ENCODE data around the gene MMP19.

Gene MMP19

DNA sequence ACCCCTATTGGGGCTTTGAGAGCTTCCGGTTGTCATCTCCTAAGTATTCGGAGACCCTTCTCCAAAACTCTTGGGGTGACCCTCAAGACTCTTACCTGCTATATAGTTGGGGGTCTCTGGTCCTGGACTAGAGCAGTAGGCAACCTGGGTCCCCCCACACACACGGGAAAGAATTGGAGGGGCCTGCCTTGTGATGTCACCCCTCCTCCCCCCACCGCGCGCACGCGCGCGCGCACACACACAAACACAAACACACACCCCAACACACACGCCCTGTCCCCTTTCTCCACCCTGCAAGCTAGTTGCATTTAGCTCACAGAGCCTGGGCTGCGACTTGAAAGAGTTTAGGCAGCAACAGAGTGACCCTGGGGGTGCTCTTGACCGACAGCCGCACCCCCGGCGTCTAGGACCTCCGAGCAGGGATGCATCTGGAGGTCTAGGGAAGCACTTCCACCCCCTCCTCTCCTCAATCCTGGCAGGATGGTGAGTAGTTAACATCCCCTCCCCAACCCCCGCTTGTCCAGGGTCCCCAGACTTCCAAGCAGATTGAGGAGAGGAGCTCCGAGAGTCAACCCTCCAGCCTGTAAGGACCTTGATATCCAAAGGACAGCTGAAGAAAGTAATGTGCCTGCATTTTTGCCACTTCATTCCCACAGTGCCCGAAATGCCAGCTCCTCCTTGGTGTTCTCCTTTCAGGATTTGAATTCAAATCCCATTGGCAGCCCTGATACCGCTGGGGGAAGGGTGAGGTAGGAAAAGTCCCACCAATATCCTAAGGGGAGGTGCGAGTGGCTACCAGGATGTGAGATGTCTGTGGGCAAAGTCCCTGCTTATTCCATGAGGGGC, 11.9 kb downstream of the MMP19 start:
- Histone ChIP-seq H3K4me3 (ENCODE audit: low read depth, low read length) (peak overlapping the region; percentile 77), H3K27ac (ENCODE audit: low read depth, low read length) (peak overlapping the region; percentile 58), H4K8ac (ENCODE audit: low read depth, low read length) (peak overlapping the region; percentile 80)

DNA sequence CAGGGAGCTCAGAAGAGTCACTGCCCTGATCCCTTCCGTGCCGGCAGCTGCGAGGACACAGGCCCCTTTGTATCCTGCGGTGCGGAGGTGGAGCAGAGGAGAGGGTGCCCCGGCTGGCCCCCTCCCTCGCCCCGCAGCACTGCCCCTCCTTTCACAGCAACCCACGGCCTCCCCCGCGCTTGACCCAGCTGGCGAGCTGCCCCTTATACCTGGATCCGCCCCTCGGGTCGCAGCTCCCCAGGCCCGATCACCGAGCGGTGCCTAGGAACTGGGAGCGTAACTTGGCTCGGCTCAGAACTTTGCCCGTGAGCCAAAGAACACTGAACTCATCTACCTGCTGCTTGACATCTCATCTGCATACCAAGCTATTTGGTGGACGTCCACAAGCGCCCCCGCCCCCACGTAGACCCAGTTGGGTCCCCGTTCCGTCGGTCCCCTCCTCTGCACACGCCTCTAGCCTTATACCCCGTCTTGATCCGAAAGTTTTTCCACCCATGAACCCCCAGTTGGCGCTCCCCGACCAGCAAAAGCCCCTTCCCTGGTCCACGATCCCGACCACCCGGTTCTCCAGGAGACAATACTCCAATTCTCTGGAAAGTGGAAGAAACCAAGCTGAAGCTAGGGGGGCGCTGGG, 12.7 kb downstream of the MMP19 start:
- H2AK5ac ChIP-seq (ENCODE audit: low read length): peak overlapping the region; percentile 16
- peak overlapping the region; percentile 43 for H4K12ac ChIP-seq (ENCODE audit: low read depth, low read length)
- peak overlapping the region; percentile 88 for H3K4me2 ChIP-seq (ENCODE audit: low read length)
- no peak overlapping the region for H2BK12ac ChIP-seq (ENCODE audit: low read length)
- H3K4me1 ChIP-seq (ENCODE audit: control insufficient read depth in 1 of 2, insufficient read depth in 2 of 2, low read length in 2 of 2): peaks cover 15 to 19% of the 10 kb centered on the region in 2 experiments
- H3K79me1 ChIP-seq (ENCODE audit: low read length): peaks cover 15% of the 10 kb centered on the region
- no peaks in the 10 kb centered on the region for H3K9me3 ChIP-seq (ENCODE audit: insufficient read depth, low read depth, low read length)
- peak overlapping the region; percentile 49 for H2BK5ac ChIP-seq (ENCODE audit: low read depth, low read length, poor library complexity)
- H3K79me2 ChIP-seq (ENCODE audit: control insufficient read depth, insufficient read depth, low read length, poor library complexity): peaks cover 9% of the 10 kb centered on the region
- no CpG with 5 or more reads among the region's 37 CpGs for WGBS (ENCODE audit: extremely low coverage, insufficient coverage, insufficient read length)
- no peaks in the 10 kb centered on the region for H3K27me3 ChIP-seq (ENCODE audit: insufficient read depth, low read length)
- peak overlapping the region; percentile 74 for H3K9ac ChIP-seq (ENCODE audit: low read length)
- H2AFZ ChIP-seq (ENCODE audit: insufficient read depth, low read length, poor library complexity): peak overlapping the region; percentile 48
- H4K91ac ChIP-seq (ENCODE audit: low read depth, low read length): peak overlapping the region; percentile 80
- H3K4ac ChIP-seq (ENCODE audit: low read depth, low read length): peak overlapping the region; percentile 57
- peak overlapping the region; percentile 58 for H3K27ac ChIP-seq (ENCODE audit: low read depth, low read length)
- DNase-seq: peak in 1 of 2 donors; percentile 48
- peak overlapping the region; percentile 41 for H2BK120ac ChIP-seq (ENCODE audit: insufficient read depth, low read length, poor library complexity)
- peak overlapping the region; percentile 82 for H3K14ac ChIP-seq (ENCODE audit: low read length)
- H3K18ac ChIP-seq (ENCODE audit: low read length): peak overlapping the region; percentile 7
- peak overlapping the region; percentile 30 for H4K8ac ChIP-seq (ENCODE audit: low read depth, low read length)
- peak overlapping the region; percentile 77 for H3K4me3 ChIP-seq (ENCODE audit: low read depth, low read length)
- no peak overlapping the region for H3K23ac ChIP-seq (ENCODE audit: low read length)
- H3K36me3 ChIP-seq (ENCODE audit: control insufficient read depth in 1 of 2, insufficient read depth in 2 of 2, low read length in 2 of 2): peaks cover 8 to 9% of the 10 kb centered on the region in 2 experiments

More for the DNA sequence above, 11.9 kb downstream of the MMP19 start:
- Histone ChIP-seq H3K23ac (ENCODE audit: low read length) (no peak overlapping the region), H3K79me2 (ENCODE audit: control insufficient read depth, insufficient read depth, low read length, poor library complexity) (peaks cover 9% of the 10 kb centered on the region), H3K79me1 (ENCODE audit: low read length) (peaks cover 15% of the 10 kb centered on the region), H2AK5ac (ENCODE audit: low read length) (peak overlapping the region; percentile 49), H3K9me3 (ENCODE audit: insufficient read depth, low read depth, low read length) (no peaks in the 10 kb centered on the region), H3K36me3 (ENCODE audit: control insufficient read depth in 1 of 2, insufficient read depth in 2 of 2, low read length in 2 of 2) (peaks cover 8 to 9% of the 10 kb centered on the region in 2 experiments), H2AFZ (ENCODE audit: insufficient read depth, low read length, poor library complexity) (peak overlapping the region; percentile 59), H2BK12ac (ENCODE audit: low read length) (no peak overlapping the region), H4K12ac (ENCODE audit: low read depth, low read length) (peak overlapping the region; percentile 34), H3K9ac (ENCODE audit: low read length) (peak overlapping the region; percentile 81), H3K27me3 (ENCODE audit: insufficient read depth, low read length) (no peaks in the 10 kb centered on the region), H4K91ac (ENCODE audit: low read depth, low read length) (peak overlapping the region; percentile 80), H2BK120ac (ENCODE audit: insufficient read depth, low read length, poor library complexity) (peak overlapping the region; percentile 41), H3K4me1 (ENCODE audit: control insufficient read depth in 1 of 2, insufficient read depth in 2 of 2, low read length in 2 of 2) (peaks cover 15 to 19% of the 10 kb centered on the region in 2 experiments), H3K14ac (ENCODE audit: low read length) (peak overlapping the region; percentile 82), H2BK5ac (ENCODE audit: low read depth, low read length, poor library complexity) (peak overlapping the region; percentile 49), H3K4ac (ENCODE audit: low read depth, low read length) (peak overlapping the region; percentile 25), H3K18ac (ENCODE audit: low read length) (peak overlapping the region; percentile 7), H3K4me2 (ENCODE audit: low read length) (peak overlapping the region; percentile 88)
- WGBS (ENCODE audit: extremely low coverage, insufficient coverage, insufficient read length): no CpG with 5 or more reads among the region's 23 CpGs
- DNase-seq: no peak

DNA sequence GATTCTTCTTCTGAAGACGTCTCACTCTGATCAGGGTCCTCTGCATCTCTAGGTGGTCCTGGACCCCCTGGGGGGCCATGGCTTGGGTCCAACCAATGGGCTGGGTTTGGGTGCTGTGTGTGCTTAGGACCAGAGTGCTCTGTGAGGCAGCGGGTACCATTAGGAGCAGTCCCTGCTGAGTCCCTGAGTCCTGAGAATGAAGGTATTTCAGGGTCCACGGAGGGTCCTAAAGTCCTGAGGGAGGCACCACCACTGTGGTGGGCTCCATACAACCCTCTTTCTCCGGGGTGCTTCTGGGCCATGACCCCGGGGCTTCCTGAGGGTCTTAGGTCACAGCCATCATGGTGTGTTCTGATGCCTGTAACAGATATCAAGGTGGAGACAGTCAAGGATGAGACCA, 14.4 kb downstream of the MMP19 start:
- Histone ChIP-seq H3K4ac (ENCODE audit: low read depth, low read length) (no peak overlapping the region), H3K23ac (ENCODE audit: low read length) (no peak overlapping the region), H2BK120ac (ENCODE audit: insufficient read depth, low read length, poor library complexity) (no peak overlapping the region), H3K9me3 (ENCODE audit: insufficient read depth, low read depth, low read length) (no peaks in the 10 kb centered on the region), H3K4me1 (ENCODE audit: control insufficient read depth in 1 of 2, insufficient read depth in 2 of 2, low read length in 2 of 2) (peaks cover 15 to 19% of the 10 kb centered on the region in 2 experiments), H2BK12ac (ENCODE audit: low read length) (no peak overlapping the region), H3K27ac (ENCODE audit: low read depth, low read length) (no peak overlapping the region), H2AFZ (ENCODE audit: insufficient read depth, low read length, poor library complexity) (no peak overlapping the region), H3K14ac (ENCODE audit: low read length) (no peak overlapping the region), H3K9ac (ENCODE audit: low read length) (peak overlapping the region; percentile 50), H3K4me2 (ENCODE audit: low read length) (peak overlapping the region; percentile 74), H2BK5ac (ENCODE audit: low read depth, low read length, poor library complexity) (no peak overlapping the region), H2AK5ac (ENCODE audit: low read length) (peak overlapping the region; percentile 15), H3K79me2 (ENCODE audit: control insufficient read depth, insufficient read depth, low read length, poor library complexity) (peaks cover 9% of the 10 kb centered on the region), H4K12ac (ENCODE audit: low read depth, low read length) (peak overlapping the region; percentile 71), H3K4me3 (ENCODE audit: low read depth, low read length) (no peak overlapping the region), H3K18ac (ENCODE audit: low read length) (peak overlapping the region; percentile 68), H3K27me3 (ENCODE audit: insufficient read depth, low read length) (no peaks in the 10 kb centered on the region), H3K36me3 (ENCODE audit: control insufficient read depth in 1 of 2, insufficient read depth in 2 of 2, low read length in 2 of 2) (peaks cover 8 to 9% of the 10 kb centered on the region in 2 experiments), H4K8ac (ENCODE audit: low read depth, low read length) (no peak overlapping the region), H3K79me1 (ENCODE audit: low read length) (peaks cover 15% of the 10 kb centered on the region), H4K91ac (ENCODE audit: low read depth, low read length) (no peak overlapping the region)
- DNase-seq: no peak
- no CpG with 5 or more reads among the region's 5 CpGs for WGBS (ENCODE audit: extremely low coverage, insufficient coverage, insufficient read length)

DNA sequence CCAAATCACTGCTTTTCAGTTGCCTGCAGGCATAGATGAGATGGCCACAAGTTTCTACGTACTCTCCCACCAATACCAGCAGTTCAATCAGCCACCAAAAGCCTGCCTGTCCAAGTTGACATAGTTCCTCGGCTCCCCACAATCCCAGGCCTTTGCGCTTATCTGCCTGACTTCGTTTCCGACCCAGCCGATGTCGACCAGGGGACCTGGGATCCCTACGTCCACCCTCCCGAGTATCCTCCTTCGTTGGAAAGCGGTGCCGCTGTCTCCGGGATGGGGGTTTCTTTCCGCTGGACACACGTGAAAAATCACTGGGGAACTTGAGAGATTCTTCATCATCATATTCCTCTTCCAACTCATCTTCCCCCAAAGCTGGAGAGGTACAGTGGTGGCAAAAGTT, 14.9 kb downstream of the MMP19 start:
- H3K79me2 ChIP-seq (ENCODE audit: control insufficient read depth, insufficient read depth, low read length, poor library complexity): peaks cover 9% of the 10 kb centered on the region
- WGBS (ENCODE audit: extremely low coverage, insufficient coverage, insufficient read length): no CpG with 5 or more reads among the region's 15 CpGs

More for the DNA sequence above, 14.9 kb downstream of the MMP19 start:
- H3K27ac ChIP-seq (ENCODE audit: low read depth, low read length): no peak overlapping the region
- H3K4me3 ChIP-seq (ENCODE audit: low read depth, low read length): no peak overlapping the region
- no peak overlapping the region for H4K12ac ChIP-seq (ENCODE audit: low read depth, low read length)
- H2AK5ac ChIP-seq (ENCODE audit: low read length): no peak overlapping the region
- peaks cover 9 to 13% of the 10 kb centered on the region in 2 experiments for H3K36me3 ChIP-seq (ENCODE audit: control insufficient read depth in 1 of 2, insufficient read depth in 2 of 2, low read length in 2 of 2)
- no peak overlapping the region for H3K9ac ChIP-seq (ENCODE audit: low read length)
- no peaks in the 10 kb centered on the region for H3K9me3 ChIP-seq (ENCODE audit: insufficient read depth, low read depth, low read length)
- no peak overlapping the region for H3K23ac ChIP-seq (ENCODE audit: low read length)
- H4K91ac ChIP-seq (ENCODE audit: low read depth, low read length): no peak overlapping the region
- H3K4me2 ChIP-seq (ENCODE audit: low read length): peak overlapping the region; percentile 15
- no peak overlapping the region for H2BK120ac ChIP-seq (ENCODE audit: insufficient read depth, low read length, poor library complexity)
- H3K4me1 ChIP-seq (ENCODE audit: control insufficient read depth in 1 of 2, insufficient read depth in 2 of 2, low read length in 2 of 2): peaks cover 15 to 19% of the 10 kb centered on the region in 2 experiments
- peaks cover 15% of the 10 kb centered on the region for H3K79me1 ChIP-seq (ENCODE audit: low read length)
- DNase-seq: no peak
- H2AFZ ChIP-seq (ENCODE audit: insufficient read depth, low read length, poor library complexity): no peak overlapping the region
- H2BK12ac ChIP-seq (ENCODE audit: low read length): no peak overlapping the region
- H2BK5ac ChIP-seq (ENCODE audit: low read depth, low read length, poor library complexity): no peak overlapping the region
- H3K4ac ChIP-seq (ENCODE audit: low read depth, low read length): peak overlapping the region; percentile 53
- H3K14ac ChIP-seq (ENCODE audit: low read length): no peak overlapping the region
- H3K18ac ChIP-seq (ENCODE audit: low read length): no peak overlapping the region
- H4K8ac ChIP-seq (ENCODE audit: low read depth, low read length): no peak overlapping the region
- H3K27me3 ChIP-seq (ENCODE audit: insufficient read depth, low read length): no peaks in the 10 kb centered on the region
